Colon (tissue), 2 donors: ENCODE measurements around the gene KBTBD12.
"Not testable (repeated sequence)": the region's sequence is repeated elsewhere in the genome, so short reads cannot be mapped to it uniquely, and the experiment has no call there.

Experiments used
- FAIRE-seq: peaks from 2 replicates; lab custom pipeline; 2012; peaks lifted over from hg19 to GRCh38; lab: Jason Lieb, UNC
- donor health status: control.
- donor health status: control.

Gene KBTBD12, protein sequence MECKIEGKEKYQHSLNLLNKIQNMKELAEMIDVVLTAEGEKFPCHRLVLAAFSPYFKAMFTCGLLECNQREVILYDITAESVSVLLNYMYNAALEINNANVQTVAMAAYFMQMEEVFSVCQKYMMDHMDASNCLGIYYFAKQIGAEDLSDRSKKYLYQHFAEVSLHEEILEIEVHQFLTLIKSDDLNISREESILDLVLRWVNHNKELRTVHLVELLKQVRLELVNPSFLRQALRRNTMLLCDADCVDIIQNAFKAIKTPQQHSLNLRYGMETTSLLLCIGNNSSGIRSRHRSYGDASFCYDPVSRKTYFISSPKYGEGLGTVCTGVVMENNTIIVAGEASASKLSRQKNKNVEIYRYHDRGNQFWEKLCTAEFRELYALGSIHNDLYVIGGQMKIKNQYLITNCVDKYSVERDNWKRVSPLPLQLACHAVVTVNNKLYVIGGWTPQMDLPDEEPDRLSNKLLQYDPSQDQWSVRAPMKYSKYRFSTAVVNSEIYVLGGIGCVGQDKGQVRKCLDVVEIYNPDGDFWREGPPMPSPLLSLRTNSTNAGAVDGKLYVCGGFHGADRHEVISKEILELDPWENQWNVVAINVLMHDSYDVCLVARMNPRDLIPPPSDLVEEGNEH

GRCh38 chr3:127915115-127915936, at the start of gene KBTBD12:
Gene KBTBD12, plus strand, starts transcription at chr3:127915232. Its CDS starts 7,830 bp downstream, at chr3:127923062.
- no peak for FAIRE-seq

DNA sequence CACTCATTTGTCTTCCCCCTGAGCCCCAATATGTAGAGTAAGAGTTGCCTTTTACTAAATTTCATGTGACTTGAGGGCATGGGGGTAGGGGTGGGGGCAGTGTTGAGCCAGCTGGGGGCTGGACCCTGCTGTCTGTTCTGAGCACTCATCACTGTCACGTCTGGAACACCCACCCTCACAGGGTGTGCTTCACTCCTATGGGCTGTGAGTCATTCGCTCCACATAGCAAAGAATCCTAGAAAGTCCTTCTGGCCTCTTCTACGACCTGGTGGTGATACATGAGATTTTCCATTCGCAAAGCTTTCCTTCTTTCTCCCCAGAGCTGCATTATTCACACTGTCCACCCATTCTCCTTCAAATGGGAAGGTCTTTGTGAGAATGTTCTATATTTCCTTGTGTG, 49.1 kb upstream of the KBTBD12 start:
- no peak for FAIRE-seq

DNA sequence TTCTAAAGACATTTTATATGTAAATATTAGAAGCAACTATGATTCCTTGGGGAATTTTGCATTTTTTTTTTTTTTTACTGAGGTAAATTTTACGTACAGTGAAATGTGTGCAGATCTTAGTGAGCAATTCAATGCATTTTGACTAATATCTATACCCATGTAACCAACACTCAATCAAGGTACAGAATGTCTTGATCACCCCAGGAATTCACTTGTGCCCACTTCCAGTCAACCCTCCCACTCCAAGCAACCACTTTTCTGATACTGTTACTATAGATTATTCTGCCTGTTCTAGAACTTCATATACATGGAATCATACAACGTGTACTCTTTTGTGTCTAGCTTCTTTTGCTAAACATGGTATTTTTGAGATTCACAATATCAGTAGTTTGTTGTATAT, 47.6 kb upstream of the KBTBD12 start:
- no peak for FAIRE-seq

- FAIRE-seq: no peak
Observed at GRCh38 chr3:127867986-127868385, 47.0 kb upstream of the KBTBD12 start.

GRCh38 chr3:127870156-127870555, 44.9 kb upstream of the KBTBD12 start:
- no peak for FAIRE-seq

DNA sequence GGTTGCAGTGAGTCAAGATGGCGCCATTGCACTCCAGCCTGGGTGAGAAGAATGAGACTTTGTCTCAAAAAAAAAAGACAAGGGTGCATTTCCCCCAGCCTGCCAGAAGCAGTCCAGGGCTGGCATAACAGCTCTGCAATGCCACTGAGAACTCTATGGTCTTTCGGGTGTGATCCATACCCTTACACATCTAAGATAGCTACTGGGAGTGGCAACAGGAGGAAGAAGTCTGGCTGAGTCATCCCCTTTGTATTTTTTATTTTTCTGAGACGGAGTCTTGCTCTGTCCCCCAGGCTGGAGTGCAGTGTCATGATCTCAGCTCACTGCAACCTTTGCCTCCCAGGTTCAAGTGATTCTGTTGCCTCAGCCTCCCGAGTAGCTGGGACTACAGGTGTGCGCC, 40.9 kb upstream of the KBTBD12 start:
- FAIRE-seq: not testable (repeated sequence)

- no peak for FAIRE-seq
Observed at GRCh38 chr3:127881586-127881985, 33.4 kb upstream of the KBTBD12 start.

DNA sequence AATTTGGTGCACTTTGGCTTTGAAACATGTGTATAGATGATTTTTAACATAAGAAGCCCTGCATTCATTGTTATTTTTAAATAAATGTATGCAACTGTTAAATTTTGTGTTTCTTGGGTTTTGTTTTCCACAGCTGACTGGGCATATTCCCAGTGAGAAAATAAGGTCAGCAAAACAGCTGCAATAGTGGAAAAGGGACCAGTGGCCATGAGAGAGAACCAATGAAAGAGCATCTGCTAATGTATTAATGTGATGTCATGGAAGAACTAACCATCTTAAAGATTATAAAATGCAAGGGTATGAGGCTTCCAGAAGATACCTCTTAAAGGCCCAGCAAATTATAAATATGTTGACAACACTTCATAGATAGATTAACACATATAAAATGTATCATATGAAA, 31.0 kb upstream of the KBTBD12 start:
- no peak for FAIRE-seq

DNA sequence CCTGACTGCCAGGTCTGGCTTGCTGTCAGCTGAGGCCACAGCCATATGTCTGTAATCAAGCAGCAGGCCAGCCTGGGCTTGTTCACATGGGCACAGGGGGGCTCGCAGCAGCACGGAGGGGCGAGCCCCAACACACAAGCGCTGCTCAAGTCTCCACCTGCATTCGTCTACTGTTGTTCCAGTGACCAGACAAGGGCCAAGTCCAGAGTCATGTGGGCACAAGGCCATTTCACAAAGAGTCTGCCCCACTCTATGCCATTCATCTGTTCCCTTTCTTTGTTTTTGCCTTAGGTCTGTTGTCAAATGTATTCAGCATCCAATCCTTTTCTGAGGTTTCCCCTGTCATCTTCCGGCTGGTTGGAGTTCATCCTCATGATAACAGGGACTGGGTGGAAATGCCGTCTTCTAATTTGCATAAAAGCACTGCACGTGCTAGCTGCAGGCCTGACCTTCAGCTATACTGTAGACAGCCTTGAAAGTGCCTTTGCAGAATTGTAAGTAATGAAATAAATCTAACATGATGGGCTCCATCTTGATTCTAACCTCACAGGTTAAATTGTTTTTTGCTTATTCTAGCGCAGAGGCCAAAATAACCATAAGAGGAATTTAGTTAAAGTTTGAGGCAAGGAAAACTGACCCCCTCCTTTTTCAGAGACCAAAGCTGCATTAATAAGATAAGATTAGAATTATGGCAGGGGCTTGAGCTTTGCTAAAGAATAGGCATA, 28.6 kb upstream of the KBTBD12 start:
- no peak for FAIRE-seq

DNA sequence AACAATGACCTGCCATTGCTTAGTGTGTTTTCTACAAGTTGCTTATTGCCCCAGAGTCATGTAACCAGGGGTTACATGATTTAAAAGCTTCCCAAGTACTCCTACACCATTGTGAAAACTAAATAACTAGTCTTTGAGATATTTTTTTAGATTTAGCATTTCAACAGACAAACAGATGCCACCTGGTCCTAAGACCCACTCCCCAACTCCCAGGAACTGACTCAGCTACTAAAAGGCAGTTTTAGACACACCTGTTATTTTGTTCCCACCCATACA, 28.1 kb upstream of the KBTBD12 start:
- FAIRE-seq: no peak

DNA sequence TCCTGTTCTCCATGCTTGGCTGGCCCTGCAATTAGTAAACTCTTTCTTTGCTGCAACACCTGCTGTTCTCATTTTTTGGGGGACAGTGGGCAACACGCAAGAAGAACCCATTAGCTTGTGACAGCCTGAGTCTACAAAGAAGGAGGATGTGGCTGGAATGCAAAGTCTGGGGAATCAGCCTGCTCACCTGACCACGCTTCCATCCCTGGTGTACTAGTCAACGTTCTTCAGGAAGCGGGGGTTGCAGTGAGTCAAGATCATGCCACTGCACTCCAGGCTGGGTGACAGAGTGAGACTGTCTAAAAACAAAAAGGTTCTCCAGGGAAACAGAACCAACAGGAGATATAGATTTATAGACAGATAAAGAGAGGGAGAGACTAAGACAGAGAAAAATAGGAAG, 27.7 kb upstream of the KBTBD12 start:
- FAIRE-seq: no peak

DNA sequence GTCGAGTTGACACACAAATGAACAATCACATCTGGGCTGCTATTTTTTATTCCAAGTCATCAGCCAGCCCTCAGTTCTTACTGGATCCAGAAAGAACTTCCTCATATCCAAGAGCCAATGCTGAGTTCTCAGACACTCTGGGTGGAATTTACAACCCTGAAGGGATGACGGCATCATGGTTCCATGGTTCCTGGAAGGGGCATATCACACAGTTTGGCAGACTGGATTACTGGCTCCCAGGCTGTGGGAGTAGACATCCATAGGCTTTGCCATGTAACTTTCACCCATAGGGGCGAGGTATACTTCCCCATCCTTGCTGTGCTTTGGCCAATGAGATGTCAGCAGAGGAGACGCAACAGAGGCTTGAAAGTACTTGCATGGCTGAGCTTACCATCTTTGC, 26.9 kb upstream of the KBTBD12 start:
- FAIRE-seq: no peak

GRCh38 chr3:127888564-127889107, 26.4 kb upstream of the KBTBD12 start:
- no peak for FAIRE-seq

GRCh38 chr3:127889461-127889863, 25.6 kb upstream of the KBTBD12 start:
- no peak for FAIRE-seq

- no peak for FAIRE-seq
Observed at GRCh38 chr3:127889976-127890650, 24.9 kb upstream of the KBTBD12 start.

- FAIRE-seq: not testable (repeated sequence)
Observed at GRCh38 chr3:127890651-127891290, 24.3 kb upstream of the KBTBD12 start.

DNA sequence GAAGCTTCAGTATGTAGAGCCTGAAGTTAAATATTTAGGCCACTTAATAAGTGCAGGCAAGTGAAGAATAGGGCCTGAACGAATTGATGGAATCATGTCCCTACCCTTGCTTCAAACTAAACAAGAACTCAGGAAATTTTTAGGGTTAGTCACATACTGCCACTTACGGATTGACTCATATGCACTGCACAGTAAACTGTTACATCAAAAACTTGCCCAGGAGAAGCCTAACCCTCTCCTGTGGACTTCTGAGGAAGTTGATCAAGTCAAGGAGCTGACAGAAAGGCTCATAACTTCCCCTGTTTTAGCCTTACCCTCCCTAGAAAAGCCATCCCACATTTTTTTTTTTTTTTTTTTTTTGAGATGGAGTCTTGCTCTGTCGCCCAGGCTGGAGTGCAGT, 20.6 kb upstream of the KBTBD12 start:
- FAIRE-seq: no peak

DNA sequence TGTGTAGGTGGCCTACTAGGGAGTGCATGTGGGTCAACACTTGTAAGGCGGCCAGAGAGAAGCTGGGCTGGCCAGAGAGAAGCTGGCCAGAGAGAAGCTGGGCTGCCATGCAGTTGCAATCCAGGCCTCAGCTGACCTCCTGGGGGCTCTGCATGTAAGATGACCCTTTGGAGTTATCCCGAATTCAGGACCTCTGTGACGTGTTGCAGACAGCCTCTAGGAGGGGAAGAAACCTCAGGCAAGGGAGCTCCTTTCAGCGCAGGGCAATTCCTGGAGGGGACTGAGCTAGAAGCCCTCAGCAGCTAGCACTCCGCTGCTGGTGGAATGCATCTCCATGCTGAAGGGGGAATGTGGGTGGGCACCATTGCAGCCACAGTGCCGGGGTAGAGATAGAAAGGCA, 15.8 kb upstream of the KBTBD12 start:
- FAIRE-seq: no peak

DNA sequence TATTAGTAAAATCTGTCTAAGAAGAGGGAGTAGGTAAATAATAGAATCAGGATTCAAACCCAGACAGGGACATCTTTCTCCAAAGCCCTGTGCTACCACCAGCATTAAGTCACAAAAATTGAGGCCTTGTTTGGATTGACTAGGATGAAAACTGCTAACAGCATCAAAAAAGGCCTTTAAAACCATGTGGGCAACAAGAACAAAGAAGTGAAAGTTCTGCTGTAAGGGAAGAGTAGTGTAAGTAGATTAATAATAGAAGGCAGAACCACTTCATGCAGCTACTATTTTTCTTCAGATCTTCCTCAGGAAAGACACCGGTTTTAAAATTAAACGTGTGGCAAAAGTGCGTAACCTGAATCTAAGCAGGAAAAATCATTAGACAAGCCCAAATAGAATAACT, 15.3 kb upstream of the KBTBD12 start:
- no peak for FAIRE-seq

DNA sequence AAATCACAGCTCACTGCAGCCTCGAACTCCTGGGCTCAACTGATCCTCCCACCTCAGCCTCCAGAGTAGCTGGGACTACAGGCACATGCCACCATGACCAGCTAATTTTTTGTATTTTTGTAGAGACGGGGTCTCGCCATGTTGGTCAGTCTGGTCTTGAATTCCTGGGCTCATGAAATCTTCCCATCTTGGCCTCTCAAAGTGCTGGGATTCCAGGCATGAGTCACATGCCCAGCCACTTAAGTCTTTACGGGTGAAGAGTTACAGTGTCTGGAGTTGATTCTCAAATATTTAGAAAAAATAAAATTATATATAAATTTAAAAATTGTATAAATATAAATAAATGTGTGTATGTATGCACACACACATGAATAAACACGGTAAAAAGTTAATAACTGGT, 14.5 kb upstream of the KBTBD12 start:
- FAIRE-seq: no peak

GRCh38 chr3:127902486-127902885, 12.5 kb upstream of the KBTBD12 start:
- FAIRE-seq: no peak
